NK-92 (cell line): ENCODE results near the gene PTPRF.

Experiments
- DNase-seq: peaks from one replicate; lab custom pipeline; 2025; ENCODE audit not compliant: unreplicated experiment; lab: John Stamatoyannopoulos, UW

Gene PTPRF

DNA sequence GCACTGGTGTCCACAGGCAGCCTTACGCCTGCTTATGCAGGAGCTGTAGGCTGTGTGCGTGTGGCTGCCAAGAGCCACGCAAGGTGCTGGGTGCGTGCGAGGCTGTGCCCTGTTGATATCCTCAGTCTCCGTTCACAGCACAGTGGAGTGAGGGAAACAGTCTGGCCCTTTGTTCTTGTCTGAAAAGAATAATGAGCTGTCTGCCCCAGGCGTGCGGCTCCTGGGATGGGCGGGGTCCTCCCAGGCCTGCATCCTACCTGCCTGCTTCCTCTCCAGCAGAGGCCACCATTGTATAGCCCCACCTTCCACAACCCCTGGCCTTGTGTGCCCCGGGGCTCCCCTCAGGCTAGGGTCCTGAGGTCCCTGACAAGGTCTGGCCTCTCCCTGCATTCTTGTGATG, 72.3 kb downstream of the PTPRF start:
- DNase-seq, result no peak

DNA sequence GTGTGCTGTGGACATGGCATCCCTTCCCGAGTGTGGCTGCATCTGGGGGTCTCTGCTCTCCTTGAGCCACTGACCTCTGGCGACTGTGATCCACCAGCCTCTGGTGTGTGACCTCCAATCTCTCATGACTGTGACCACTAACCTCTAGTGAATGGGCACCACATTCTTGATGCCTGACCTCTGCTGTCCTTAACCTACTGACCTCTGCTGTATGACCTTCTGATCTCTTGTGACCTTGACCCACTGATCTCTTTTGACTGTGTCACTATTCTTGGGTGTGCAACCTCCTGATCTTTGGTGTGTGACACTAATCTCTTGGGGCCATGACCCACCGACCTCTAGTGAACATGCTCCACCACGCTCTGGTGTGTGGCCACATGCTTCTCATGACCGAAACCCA, 73.5 kb downstream of the PTPRF start:
- no peak for DNase-seq

DNA sequence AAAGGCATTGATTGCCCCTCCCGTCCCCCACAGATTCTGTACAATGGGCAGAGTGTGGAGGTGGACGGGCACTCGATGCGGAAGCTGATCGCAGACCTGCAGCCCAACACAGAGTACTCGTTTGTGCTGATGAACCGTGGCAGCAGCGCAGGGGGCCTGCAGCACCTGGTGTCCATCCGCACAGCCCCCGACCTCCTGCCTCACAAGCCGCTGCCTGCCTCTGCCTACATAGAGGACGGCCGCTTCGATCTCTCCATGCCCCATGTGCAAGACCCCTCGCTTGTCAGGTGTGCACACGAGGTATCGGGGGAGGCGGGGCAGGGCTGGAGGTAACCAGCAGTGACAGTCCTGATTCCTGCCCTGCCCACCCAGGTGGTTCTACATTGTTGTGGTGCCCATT, 74.5 kb downstream of the PTPRF start:
- no peak for DNase-seq

DNA sequence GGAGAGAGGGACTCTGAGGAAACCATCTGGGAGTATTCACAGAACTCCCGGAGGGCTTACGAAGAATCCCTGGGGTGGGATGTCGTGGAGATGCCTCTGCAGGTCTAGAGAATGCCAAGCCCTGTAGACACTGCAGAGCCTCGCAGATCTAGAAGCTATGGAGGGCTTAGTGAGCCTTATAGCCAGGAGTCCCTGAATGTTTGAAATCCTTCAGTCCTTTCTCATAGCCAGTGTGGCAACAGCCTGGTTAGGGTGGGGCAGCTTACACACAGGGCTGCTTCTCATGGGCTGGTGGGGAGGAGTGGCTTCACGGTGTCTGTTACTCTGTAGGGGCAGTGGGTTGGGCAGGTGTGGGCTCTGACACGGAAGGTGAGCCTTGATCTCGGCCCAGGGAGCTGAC, 75.1 kb downstream of the PTPRF start:
- no peak for DNase-seq

DNA sequence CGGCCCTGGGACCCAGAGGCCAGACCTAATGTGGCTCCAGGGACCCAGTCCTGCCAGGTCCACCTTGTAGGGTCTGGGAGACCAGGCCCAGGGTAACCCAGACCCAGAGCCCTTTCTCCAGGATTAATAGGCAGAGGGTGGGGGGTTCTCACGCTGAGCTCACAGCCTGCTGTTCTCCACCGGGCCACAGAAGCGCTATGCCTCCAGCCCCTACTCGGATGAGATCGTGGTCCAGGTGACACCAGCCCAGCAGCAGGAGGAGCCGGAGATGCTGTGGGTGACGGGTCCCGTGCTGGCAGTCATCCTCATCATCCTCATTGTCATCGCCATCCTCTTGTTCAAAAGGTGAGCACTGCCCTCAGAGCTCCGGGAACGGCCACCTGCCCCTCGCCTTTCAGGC, 75.9 kb downstream of the PTPRF start:
- DNase-seq, result no peak

DNA sequence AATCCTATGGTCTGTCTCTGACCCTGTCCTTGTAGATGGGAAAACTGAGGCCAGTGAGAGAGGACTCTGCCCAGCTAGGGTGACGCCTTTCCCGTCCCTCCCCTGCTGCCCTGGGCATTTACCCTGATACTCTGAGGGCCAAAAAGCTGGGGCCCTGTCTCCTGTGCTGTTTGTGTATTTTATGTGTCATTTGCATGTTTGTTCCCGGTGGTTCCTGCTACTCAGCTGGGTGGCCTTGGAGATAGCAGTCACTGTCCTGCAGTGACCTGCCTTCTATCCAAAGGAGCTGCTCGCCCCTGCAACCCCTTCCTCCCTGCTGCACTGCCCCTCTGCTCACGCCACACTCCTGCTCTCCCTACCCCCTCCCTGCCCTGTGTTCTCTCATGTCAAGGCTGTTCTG, 78.1 kb downstream of the PTPRF start:
- DNase-seq, result no peak

DNA sequence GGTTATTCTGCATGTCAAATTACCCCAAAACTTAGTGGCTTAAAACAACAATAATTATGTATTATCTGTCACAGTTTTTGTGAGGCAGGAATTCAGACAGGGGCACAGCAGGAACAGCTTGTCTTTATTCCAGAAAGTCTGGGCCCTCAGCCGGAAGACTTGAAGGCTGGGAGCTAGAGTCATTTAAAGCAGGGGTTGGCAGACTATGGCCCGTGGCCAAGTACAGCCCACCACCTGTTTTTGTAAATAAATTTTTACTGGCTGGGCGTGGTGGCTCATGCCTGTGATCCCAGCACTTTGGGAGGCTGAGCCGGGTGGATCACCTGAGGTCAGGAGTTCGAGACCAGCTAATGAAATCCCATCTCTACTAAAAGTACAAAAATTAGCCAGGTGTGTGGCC, 79.7 kb downstream of the PTPRF start:
- no peak for DNase-seq

DNA sequence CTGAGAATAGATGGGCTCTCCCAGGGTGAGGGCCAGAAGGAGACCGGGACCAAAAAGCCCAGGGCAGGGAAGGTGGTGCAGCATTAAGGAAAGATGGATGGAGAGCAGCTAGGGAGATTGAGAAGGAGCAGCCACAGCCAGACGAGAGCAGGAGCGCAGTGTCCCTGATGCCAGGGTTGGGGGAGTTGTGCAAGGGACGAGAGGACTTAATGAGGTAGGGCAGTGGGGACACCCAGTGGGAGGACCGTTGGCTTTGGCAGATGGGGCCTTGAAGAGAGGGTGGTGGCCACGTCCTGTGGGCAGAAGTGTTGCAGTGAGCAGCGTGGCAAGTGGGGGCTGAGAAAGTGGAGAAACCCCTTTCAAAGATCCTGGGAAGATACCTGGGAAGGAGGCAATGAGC, 81.3 kb downstream of the PTPRF start:
- DNase-seq, result no peak

DNA sequence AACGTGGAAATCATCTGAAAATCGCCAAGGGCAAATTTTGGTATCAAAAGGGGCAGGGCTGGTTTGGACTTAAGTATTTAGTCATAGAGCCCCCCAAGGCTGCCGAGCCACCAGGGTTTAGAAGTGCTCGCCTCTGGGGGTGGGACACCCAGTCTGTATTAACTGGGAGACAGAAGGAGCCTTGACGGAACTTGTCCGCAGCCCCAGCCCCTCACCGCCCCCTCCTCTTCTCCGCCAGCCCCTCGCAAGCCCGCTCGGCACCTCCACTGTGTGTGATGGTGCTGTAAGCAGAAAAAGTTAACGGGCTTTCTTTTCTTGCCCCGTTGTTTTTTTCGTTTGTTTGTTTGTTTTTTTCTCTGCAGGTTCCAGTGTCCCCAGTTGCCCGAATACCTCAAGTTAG, 81.7 kb downstream of the PTPRF start:
- no peak for DNase-seq

DNA sequence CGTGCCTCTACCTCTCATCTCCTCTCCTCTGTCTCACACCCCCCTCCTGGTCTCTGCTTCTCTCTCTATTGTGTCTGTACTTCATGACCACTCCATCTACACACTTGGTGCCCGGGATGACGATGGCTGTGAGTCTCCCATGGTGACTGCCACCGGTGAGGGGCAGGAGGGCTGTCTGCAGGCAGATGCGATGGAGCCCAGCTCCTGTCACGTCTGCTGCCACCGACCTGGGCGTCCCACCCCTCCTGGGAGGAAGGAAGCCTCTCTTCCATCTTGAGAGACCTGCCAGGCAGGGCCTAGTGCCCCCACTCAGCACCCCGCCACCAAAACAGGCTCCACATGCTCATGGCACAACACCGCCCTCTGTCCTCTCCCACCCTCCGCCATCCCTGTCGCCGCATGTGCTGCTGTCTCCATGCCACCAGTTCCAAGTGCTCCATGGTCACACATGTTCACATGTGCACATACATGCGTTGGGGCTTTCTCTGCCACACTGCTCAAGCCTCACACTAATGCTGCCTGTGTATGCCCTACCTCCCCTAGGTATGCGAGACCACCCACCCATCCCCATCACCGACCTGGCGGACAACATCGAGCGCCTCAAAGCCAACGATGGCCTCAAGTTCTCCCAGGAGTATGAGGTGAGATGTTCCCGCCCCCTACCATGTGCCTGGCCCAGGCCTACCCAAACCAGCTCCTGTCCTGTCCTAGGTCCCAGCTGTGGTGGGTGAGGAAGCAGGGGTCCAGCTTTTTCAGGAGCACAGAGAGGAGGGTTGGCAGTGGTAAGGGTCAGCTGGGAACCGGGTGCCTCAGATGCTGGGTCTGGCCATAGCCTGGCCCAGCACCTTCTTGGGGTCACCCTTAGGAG, 82.6 kb downstream of the PTPRF start:
- DNase-seq, result no peak

DNA sequence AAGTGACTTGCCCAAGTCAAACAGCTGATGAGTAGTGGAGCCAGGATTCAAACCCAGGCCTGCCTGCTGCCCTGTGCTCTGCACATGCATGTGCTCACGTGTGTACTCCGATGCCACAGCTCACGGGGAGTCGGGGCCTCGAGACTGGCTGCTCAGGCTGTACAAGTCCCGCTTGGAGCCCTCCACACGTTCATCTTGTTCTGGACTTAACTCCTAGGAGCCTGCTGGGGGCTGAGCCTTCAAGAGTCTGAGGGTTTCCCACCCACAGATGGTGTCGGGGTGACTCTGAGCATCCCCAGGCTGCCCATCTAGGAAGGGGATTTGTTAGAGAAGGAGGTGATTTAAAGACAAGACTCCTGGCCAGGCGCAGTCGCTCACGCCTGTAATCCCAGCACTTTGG, 83.5 kb downstream of the PTPRF start:
- DNase-seq, result no peak

DNA sequence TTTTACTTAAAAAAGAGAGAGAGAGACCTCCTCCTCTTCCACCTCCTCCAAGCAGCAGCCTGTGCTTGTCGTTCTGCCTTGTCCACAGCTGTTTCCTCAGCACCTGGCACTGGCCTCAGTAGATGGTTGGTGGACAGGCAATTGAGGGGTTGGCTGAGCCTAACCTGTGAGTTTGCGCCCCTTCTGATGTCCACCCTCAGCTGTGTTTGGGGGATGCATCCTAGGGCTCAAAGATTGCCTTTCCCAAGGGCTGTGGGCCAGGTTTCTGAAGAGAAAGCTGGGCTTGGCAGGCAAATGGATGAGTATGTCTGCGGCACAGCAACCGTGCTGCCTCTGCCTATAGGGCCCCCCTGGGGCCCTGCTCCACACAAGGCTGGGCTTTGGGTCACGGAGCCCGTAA, 84.2 kb downstream of the PTPRF start:
- no peak for DNase-seq

DNA sequence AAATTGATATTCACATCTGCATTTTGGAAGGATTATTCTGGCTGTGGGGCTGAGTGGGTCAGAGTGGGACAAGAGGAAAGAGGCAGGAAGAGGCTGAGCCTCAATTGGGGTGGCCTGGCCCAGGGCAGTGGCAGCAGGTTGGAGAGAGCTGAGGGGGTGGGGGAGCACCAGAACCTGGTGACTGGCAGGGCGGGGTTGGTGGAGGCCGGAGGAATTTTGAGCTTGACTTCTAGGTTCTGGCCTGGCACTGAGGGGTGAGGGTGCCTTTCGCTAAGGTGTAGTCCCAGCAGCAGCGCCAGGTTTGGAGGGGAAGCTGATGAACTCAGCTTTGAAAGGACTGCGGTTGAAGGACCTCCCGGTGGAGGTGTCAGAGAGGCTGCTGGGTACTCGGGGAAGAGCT, 85.7 kb downstream of the PTPRF start:
- DNase-seq, result no peak

DNA sequence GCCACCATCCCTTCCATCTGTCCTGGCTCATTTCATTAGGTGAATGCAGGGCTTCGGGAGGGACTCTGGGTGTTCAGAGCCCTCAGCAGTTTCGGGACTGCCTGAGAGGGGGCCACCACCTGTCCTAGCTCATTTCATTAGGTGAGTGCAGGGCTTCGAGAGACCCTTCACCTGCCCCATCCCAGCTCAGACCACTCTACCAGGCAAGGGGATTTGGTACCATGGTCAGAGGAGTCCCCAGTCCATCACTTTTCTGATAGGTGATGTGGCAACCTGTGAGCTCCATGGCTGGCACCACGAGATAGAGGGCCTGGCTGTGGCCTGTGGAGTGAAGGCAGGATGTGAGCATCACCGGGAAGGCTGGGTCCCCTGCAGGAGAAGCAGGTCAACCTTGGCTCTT, 86.3 kb downstream of the PTPRF start:
- DNase-seq, result no peak

DNA sequence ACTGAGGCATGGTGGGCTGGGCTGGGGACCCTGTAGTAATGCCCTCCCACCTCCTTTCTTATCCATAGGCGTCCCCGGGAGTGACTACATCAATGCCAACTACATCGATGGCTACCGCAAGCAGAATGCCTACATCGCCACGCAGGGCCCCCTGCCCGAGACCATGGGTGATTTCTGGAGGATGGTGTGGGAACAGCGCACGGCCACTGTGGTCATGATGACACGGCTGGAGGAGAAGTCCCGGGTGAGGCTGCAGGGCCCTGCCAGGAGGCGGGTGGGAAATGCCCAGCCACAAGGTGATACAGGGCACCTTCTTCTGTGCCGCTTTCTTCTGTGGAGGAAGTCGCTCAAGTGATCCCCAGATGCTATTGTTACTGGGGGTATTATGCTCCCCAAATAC, 87.0 kb downstream of the PTPRF start:
- DNase-seq, result no peak

DNA sequence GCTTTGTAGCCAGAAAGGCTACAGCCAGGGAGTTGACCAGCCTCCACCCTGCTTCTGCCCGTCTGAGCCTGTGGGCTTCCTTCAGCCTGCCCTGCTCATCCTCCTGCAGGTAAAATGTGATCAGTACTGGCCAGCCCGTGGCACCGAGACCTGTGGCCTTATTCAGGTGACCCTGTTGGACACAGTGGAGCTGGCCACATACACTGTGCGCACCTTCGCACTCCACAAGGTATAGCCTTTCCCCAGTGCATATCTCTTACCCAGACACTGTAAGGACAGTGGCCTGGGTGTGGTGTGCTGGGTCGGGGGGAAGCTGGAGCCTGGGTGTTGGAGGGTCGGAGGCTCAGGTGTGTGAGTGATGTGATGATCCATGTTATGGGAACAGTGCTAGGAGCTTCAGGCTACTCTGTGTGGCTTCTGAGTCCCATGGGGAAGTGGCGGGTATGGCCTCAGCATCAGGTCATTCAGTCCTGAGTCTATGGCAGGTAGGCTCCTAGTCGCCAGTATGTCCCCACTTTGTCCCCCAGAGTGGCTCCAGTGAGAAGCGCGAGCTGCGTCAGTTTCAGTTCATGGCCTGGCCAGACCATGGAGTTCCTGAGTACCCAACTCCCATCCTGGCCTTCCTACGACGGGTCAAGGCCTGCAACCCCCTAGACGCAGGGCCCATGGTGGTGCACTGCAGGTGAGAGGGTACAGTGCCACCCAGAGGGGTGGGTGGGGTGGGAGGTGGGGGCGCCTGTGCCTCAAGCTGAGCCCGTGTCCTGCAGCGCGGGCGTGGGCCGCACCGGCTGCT, 88.0 kb downstream of the PTPRF start:
- no peak for DNase-seq

DNA sequence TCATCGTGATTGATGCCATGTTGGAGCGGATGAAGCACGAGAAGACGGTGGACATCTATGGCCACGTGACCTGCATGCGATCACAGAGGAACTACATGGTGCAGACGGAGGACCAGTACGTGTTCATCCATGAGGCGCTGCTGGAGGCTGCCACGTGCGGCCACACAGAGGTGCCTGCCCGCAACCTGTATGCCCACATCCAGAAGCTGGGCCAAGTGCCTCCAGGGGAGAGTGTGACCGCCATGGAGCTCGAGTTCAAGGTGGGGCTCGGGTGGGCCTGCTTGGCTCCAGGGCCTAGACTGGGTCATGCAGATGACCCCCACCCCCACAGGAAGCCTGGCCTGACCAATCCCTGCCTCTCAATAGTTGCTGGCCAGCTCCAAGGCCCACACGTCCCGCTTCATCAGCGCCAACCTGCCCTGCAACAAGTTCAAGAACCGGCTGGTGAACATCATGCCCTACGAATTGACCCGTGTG, 88.7 kb downstream of the PTPRF start:
- no peak for DNase-seq

DNA sequence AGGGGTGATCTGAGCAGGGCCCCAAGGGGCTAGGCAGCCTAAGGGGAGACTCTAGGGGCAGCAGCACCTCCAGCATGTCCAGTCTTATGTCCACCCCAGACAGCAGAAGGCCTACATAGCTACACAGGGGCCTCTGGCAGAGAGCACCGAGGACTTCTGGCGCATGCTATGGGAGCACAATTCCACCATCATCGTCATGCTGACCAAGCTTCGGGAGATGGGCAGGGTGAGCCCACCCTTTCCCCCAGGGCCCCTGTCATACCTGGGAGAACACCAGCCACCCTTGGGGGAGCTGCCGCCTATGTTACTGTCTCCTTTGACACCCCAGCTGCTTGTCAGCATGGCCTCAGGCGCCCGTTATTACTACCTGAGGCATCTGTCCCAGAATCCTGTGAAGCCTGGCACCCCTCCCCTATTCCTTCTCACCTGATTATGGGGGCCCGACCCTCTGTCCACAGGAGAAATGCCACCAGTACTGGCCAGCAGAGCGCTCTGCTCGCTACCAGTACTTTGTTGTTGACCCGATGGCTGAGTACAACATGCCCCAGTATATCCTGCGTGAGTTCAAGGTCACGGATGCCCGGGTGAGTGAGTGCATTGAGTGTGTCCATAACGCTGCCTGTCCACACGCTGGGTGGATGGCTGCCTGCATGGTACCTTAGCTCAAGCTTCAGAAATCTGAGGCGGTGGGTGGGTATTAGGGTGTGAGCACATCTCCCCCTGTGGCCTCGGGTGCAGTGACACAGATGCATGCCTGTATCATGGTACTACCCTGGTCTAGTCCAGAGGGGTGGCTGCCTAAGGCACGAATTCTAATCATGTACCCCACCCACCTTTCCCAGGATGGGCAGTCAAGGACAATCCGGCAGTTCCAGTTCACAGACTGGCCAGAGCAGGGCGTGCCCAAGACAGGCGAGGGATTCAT, 89.6 kb downstream of the PTPRF start:
- no peak for DNase-seq

DNA sequence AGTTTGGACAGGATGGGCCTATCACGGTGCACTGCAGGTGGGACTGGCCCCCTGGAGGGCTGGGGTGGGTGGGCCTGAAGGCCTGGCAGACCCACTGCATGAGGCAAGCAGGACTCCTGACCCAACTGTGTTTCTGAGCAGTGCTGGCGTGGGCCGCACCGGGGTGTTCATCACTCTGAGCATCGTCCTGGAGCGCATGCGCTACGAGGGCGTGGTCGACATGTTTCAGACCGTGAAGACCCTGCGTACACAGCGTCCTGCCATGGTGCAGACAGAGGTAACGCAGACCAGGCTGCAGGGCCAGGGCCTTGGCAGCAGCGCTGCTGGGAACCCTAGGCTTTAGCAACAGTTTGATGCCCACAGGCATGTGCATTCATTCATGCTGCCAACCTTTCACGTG, 90.3 kb downstream of the PTPRF start:
- DNase-seq, result no peak

DNA sequence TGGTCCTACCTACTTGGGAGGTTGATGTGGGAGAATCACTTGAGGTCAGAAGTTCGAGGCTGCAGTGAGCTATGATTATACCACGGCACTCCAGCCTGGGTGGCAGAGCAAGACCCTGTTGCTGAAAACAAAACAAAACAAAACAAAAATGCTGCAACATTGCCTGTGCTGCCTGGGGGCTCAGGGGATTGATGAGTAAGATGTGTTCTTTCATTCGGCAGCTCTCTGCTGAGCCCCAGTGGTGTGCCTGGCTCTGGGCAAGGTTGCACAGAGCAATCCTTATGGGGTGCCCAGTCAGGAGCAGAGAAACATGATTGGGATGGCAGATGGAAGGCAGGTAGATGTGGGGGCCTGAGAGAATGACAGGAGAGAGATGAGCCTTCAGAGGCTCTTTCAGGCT, 90.7 kb downstream of the PTPRF start:
- no peak for DNase-seq

DNA sequence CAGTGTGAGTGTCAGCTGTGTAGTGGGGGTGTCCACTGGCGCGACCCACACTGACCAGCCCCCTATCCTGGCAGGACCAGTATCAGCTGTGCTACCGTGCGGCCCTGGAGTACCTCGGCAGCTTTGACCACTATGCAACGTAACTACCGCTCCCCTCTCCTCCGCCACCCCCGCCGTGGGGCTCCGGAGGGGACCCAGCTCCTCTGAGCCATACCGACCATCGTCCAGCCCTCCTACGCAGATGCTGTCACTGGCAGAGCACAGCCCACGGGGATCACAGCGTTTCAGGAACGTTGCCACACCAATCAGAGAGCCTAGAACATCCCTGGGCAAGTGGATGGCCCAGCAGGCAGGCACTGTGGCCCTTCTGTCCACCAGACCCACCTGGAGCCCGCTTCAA, 91.2 kb downstream of the PTPRF start:
- DNase-seq, result no peak
